Ishikawa (cell line): ENCODE data around the gene TFCP2L1.

Experiments
- CEBPB ChIP-seq: IDR thresholded peaks from 2 replicates; pipeline ENCODE4 v1.6.1; 2012
- CREB1 ChIP-seq: IDR thresholded peaks from 2 replicates; pipeline ENCODE4 v1.6.1; 2012; ENCODE audit warnings: low read depth
- EP300 ChIP-seq: IDR thresholded peaks from 2 replicates; pipeline ENCODE4 v1.6.1; 2012; ENCODE audit warnings: borderline replicate concordance
- RAD21 ChIP-seq: IDR thresholded peaks from 2 replicates; pipeline ENCODE4 v1.6.1; 2012; ENCODE audit warnings: low read depth
- REST ChIP-seq: IDR thresholded peaks from 2 replicates; pipeline ENCODE4 v1.6.1; 2012; ENCODE audit warnings: low read depth, mild to moderate bottlenecking
- TAF1 ChIP-seq: IDR thresholded peaks from 2 replicates; pipeline ENCODE4 v1.6.1; 2012; ENCODE audit warnings: low read depth, mild to moderate bottlenecking
- TCF12 ChIP-seq: IDR thresholded peaks from 2 replicates; pipeline ENCODE4 v1.6.1; 2012; ENCODE audit warnings: low read depth
- TEAD4 ChIP-seq: IDR thresholded peaks from 2 replicates; pipeline ENCODE4 v1.6.1; 2012
- YY1 ChIP-seq: IDR thresholded peaks from 2 replicates; pipeline ENCODE4 v1.6.1; 2012; ENCODE audit warnings: low read depth
- ZBTB7A ChIP-seq: IDR thresholded peaks from 2 replicates; pipeline ENCODE4 v1.6.1; 2012; ENCODE audit warnings: low read depth
- TF ChIP-seq, protein P1 (sequence below): IDR thresholded peaks from 2 replicates; pipeline ENCODE4 v1.6.1; 2012
- TF ChIP-seq, protein P2 (sequence below): IDR thresholded peaks from 2 replicates; pipeline ENCODE4 v1.6.1; 2012

DNA sequence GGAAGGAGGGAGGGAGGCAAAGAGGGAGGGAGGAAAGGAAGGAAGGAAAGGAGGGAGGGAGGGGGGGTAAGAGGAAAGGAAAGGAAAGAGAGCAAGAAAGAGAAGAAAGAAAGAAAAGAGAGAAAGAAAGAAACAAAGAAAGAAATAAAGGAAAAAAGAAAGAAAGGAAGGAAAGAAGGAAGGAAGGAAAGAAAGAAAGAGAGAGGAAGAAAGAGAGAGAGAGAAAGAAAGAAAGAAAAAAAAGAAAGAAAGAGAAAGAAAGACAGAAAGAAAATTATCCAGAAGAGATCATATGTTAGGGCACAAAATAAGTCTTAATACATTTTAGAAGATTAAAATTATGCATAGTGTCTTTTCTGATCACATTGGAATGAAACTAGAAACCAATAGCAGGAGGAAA lies 24.3 kb upstream of the TFCP2L1 start:
- TF ChIP-seq, protein P1, sequence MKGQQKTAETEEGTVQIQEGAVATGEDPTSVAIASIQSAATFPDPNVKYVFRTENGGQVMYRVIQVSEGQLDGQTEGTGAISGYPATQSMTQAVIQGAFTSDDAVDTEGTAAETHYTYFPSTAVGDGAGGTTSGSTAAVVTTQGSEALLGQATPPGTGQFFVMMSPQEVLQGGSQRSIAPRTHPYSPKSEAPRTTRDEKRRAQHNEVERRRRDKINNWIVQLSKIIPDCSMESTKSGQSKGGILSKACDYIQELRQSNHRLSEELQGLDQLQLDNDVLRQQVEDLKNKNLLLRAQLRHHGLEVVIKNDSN, result no peak
- TF ChIP-seq YY1 (no peak), ZBTB7A (no peak), CEBPB (no peak), TEAD4 (no peak), EP300 (no peak), REST (no peak), CREB1 (no peak), TAF1 (no peak), RAD21 (no peak), TCF12 (no peak)
- TF ChIP-seq, protein P2, sequence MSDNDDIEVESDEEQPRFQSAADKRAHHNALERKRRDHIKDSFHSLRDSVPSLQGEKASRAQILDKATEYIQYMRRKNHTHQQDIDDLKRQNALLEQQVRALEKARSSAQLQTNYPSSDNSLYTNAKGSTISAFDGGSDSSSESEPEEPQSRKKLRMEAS, result no peak
